Body of pancreas (tissue), 4 donors: ENCODE measurements around the gene TOP1.

Experiments
- POLR2A ChIP-seq, 3 donors: fragments of 450-650 bp; IDR thresholded peaks; one replicate each; pipeline ENCODE4 v1.6.1; 2016; ENCODE audit warnings: antibody characterized with exemption in 3 of 3, mild to moderate bottlenecking in 2 of 3
- TF ChIP-seq, protein P1 (sequence below), 7 experiments: fragments of 450-650 bp in 4 of 7; fragments of 200-600 bp in 3 of 7; sonication (generic) in 3 of 7; IDR thresholded peaks; one replicate each; pipeline ENCODE4 v1.5.1; 2016 to 2019; ENCODE audit warnings: antibody characterized with exemption in 7 of 7

DNA sequence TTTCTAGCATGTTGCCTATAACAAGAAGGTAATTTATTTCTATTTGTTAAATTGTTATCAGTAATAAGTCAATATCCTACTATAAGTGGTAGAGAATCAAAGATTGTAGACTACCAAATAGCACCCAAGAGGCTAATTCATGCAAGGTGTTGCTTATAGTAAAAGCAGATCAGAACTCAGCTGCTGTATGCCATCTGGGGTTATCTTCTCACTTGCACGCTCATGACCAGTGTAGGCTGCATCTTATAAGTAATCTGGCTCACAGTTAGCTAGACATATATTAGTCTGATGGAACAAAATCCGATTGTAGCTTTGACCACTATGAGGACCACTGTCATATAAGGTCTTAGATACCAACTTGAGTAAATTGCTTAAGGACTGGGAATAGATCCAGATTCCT, 17.0 kb downstream of the TOP1 start:
- TF ChIP-seq, protein P1, sequence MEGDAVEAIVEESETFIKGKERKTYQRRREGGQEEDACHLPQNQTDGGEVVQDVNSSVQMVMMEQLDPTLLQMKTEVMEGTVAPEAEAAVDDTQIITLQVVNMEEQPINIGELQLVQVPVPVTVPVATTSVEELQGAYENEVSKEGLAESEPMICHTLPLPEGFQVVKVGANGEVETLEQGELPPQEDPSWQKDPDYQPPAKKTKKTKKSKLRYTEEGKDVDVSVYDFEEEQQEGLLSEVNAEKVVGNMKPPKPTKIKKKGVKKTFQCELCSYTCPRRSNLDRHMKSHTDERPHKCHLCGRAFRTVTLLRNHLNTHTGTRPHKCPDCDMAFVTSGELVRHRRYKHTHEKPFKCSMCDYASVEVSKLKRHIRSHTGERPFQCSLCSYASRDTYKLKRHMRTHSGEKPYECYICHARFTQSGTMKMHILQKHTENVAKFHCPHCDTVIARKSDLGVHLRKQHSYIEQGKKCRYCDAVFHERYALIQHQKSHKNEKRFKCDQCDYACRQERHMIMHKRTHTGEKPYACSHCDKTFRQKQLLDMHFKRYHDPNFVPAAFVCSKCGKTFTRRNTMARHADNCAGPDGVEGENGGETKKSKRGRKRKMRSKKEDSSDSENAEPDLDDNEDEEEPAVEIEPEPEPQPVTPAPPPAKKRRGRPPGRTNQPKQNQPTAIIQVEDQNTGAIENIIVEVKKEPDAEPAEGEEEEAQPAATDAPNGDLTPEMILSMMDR (IDR thresholded peaks at IDR 0.05): no peak
- TF ChIP-seq POLR2A (IDR thresholded peaks at IDR 0.05): no peak
